GM03348 (cell line): Measurements from ENCODE around the gene UNC13C.

Experiments used
- DNase-seq: peaks from one replicate; pipeline ENCODE4 v3.0.0; 2012; ENCODE audit warnings: low spot score

UNC13C gene

DNA sequence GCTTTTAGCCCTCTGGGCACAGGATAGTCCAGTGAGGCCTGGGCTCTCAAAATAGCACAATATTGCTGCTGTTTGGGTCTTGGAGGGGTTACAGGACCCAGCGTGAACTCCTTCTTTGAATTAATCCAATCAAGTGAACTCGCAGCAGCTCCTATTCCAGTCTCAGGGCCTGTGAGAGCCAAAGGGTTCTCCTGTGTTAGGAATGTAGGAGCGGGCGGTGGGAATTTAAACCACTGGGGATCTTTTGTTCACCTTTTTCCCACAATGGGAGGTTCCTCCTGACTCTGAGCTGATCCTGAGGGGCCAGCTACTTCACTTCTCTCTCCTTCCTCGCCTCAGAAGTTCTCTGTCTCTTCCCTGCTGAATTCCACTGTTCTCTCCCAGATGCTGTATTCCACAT is 504.0 kb downstream of the UNC13C start:
- DNase-seq = no peak

DNA sequence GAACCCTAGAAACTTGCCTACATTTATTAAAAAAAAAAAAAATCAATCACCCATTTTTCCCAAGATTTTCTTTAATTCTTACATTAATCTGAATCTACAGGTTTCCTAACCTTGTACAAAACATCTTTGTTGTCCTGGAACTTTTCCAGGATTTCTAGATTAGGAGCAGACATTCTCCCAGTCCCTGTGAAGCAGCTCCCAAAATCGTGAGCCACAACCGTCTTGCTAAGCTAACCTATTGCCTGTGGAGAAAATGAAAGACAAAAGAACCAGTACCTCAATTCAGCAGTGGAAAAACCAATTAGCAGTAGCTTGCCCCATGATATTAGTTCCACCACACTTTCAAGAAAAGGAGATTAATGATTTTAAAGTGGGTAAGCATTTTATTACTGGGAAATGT is 522.1 kb downstream of the UNC13C start:
- no peak for DNase-seq

DNA sequence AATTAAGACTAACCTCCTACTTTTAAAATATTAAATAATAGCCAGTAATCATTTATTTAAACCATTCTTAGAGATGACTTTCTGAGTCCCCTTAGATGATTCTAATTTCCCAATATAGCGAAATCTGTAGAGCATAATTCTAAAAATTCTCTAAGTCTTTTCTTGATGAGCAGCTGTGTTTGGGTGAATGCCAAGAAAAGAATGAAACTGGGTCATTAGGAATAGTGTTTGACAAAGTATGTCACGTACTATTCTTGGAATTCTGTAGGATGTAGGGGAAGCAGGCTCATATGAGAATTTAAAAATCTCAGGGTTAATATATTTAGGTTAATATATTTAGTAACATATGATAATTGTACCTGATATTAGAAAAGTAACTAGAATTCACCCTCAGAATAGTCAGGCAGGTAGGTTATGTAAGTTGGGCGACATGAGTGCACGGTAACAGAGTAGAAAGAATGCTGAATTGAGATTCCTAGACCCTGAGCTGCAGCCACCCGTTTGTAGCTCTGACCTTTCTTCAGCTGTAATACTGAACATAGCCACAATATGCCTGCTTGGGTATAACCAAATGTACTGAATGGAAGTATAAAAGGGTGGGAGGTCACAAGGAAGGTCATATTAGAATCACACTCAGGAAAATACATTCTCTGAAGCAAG is 524.3 kb downstream of the UNC13C start:
- no peak for DNase-seq

DNA sequence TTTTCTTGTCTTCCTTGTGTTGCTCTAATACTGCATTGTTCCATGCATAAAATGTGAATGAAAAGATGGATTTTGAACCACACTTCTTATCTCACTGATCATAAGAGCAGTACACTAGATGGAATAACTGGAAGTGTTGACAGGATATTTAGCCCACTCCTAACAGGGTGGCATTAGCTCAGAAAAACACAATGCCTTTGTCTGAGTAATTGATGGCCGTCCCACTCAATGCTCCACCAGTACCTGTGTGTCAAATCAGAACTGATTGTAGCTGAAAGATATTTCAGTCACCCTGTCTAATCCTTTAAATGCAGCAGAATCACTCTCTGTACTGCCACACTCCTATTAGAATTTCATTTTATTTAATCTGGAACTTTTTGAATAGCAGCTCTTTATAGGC is 526.5 kb downstream of the UNC13C start:
- no peak for DNase-seq

DNA sequence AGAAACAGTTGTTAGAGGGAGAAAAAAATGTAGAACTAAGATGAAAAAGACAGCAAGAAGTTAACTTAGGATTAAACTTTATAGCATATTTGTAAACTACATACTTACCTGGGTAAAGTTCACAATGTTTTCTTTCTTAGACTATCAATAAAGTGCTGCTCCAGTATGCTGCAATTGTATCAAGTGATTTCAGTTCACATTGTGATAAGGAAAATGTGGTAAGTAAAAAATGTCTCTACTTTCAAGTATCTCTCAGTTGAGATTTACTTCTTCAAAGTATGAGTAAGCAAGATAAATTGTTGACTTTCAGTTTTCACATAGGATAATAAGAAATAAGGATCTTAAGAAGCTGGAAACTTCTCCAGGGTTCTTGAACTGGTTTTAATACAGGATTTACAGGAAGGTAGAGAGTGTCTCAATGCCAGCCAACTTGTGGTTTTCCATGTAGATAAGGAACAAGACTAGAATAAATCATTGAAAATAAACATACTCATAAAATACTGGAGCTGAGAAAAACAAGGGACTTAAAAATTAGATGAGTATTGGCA is 528.8 kb downstream of the UNC13C start:
- DNase-seq = no peak

DNA sequence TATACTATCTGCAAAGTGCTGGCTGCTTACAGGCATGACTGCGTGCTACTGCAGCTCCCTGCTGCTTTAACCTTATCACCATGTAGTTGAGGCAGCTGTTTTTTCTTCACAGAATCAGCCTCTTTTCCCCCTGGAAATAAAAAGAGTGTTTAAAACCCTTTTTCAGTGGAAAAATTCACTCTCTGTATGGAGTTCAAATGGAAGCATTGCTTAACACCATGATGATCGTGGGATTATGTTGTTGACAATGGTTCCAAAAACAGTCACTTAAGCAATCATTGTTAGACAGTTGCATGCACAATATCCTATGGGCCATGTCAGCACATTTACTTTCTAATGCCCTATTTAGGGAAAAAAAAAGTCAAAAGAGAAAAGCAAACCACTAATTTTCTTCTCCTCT is 536.4 kb downstream of the UNC13C start:
- no peak for DNase-seq

DNA sequence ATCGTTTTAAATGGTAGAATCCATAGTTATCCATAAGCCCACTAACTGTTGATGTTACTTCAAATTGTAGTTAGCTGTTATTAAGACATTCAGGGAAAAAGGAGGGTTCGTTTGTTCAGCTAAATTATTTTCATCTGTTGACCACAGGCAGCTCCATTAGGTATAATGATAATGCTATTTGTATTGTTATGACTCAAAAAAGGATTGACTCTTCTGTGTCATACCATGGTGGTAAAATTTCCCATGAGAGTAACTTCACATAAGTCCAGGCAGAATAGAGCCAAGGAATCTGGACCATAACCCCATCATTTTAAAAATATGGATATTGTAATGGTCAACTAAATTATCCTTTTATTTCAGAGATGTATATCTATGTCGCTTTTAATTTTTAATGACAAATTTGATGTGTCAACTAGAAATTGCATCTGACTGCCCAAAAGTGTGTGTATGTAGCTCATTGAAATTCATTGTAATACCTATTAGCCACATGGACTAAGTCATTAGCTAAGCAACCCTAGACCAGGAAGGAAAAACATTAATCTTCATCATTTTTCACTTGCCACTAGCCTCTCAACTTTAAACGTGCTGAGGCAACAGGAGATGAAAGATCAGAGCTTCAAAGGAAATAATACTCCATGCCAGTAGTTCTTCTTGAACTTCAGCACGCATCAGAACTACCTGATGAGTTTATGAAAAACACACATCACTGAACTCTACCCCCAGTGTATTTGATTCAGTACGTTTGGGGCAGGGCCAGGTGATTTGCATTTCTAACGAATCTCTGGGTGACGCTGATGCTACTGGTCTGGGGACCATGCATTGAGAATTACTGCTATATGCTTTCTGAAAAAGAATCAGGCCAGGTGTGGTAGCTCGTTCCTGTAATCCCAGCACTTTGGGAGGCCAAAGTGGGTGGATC is 537.7 kb downstream of the UNC13C start:
- DNase-seq = no peak

DNA sequence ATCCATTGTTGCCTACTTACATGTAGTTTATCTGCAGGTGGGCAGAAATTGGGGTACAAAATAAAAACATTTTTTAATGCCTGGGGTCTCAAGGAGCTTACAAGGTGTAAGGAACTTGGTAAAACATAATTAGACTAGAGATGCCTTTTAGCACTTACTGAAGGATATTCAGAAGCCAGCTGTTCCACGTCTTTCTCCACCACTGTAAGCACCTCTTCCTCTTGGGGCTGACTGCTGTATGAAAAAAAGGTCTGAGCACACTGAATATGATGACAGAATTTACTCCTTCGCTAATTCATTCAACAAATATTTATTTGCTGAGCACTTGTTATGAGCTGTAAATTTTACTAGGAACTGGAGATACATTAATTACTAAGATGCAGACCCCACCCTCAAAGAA is 539.1 kb downstream of the UNC13C start:
- no peak for DNase-seq

DNA sequence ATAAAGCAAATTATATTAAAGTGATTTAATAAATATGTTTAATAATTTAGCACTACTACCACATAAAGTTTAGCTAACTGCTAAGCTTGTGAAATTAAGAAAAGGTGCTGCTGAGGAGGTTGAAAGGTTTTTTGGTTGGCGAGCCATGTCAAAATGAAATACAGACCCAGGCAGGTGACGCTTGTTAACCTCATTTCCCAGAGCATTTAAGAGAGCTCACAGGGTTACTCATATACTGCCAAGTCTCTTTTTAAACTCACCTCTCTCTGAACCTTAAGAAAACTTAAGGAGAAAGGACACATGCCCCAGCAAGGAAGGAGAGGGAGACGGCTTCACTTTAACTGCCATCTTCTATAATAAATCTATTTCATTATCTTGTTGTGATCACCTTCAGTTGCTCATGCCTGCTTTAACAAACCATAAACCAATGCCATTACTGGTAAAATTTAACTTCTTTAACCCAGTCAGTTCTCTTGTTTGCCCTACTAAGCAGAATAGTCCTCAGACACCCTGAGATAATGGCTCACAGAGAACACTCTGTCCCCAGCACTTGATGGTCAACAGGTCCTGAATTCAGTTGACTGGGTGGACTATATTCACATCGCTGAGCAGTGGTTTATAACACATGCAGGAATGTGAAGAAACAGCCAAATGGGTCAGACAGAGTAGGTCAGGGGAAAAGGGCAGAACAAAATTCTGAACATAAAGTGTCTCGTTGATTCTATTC is 540.1 kb downstream of the UNC13C start:
- no peak for DNase-seq

DNA sequence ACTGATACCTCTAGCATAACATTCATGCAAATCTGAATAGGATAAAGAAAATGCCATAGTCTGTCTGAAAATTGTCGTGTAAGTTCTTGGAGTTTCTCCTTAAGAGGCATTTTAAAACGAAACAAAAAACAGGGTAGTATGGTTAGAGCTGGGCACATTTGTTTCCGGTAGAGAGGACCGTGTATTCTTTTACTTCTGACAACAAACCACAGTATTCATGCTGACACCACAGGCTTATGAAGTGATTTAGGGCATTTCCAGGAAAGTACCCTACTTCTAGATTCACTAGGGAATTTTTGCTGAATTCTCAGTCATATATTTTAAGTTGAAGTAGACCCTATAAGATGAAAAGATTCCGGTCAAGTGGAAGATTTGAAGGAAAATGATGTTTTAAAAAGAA is 541.3 kb downstream of the UNC13C start:
- no peak for DNase-seq

DNA sequence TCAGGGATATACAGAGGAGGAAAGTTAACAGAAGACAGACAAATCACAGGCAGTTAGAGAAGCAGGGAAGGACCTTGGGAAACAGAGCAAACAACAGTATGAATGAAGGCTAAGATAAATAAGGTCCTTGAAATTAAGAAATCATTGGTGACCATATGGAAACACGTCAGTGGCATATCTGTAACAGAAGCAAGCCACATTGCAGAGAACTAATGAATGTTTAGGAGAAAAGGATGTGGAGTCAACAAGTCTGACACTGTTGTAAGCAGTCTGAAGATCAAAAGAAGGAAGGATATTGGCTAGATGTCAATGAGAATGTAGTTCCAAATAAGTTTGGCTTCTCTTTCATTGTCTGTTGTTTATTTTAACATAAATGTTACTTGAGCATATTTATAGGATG is 542.4 kb downstream of the UNC13C start:
- DNase-seq = no peak

DNA sequence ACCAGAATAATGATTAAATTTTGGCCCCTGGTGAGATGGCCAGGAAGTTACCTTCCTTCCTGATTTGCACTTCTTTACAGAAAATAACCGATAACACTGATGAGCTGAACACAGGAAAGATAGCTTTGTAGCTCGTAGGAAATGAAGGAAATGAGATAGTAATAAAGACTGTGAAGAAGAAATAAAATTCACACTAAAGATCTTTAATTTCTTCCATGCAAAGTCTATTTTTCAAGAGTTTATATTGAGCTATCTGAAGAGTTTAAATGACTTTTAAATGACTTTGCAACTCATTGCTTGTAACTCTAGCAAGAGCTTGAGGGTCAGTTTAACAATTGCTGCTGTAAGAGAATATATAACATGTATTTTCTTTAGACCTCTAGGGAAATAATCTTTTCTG is 543.0 kb downstream of the UNC13C start:
- no peak for DNase-seq

DNA sequence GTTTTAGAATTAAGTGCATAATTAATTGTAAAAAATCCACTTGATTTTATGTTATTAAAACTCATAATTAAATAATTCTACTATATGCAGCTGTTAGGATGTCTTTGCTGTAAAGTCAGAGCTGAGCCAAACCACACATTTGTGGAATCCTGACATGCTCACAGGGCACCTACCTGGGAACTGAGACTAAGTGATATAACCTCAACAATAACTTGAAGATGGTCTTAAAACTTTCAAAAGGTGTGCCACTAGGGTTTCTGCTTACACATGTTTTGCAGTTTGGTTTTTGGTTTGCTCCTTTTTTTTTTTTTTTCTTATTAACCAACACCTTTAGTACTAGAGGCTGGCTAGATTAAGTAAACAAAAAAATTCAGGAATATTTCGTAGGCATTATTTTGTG is 549.8 kb downstream of the UNC13C start:
- DNase-seq = no peak

DNA sequence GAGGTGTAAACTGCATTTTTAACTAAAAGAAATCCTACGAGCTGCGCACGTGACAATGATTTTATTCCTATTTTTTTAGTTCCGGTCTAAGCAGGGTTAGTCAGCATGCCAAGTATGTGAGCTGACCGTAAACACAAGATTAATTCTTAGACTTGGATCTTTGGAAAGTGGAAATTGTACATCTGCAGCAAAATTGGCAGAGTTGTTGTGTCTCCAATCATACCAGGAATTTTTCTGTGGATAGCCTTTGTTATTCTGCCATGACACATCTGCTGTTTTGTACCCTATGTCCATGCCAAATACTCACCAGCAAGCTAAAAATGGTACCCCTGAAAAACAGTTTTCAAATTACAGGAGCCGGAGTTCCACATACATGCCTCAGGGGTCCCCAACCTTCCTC is 562.5 kb downstream of the UNC13C start:
- DNase-seq = no peak

DNA sequence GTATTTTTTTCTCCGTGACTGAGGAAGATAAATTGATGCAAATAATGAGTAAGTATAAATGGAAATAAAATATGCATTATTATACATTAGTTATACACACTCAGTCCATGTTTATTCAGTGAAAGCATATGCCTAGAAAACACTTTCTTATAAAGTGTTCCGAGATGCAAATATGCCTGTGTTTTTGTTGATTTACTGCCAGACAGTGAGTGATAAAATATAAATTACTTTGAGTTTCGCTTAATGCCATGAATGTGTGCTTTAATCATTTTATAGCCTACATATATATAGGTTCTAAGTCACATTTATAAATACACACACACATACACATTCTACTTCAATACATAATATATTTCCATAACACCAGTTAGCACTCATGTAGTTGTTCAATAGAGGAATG is 569.2 kb downstream of the UNC13C start:
- no peak for DNase-seq

DNA sequence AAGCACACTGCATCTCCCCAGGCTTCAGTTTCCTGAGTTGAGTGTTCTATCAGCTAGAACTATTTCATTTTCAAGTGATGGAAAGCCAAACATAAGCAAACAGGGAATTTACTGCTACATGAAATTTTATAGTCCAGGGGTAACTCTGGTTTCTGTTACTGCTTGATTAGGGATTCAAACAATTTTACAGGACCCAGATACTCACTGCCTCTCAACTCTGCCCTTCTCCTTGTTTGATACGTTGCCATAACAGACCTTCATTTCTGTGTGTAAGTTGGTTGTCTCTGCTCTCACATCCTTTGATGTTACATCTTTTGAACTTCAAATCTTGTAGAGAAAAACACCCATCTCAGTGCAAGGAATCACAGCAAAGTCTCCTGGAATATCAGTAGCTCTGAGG is 572.7 kb downstream of the UNC13C start:
- DNase-seq = no peak

DNA sequence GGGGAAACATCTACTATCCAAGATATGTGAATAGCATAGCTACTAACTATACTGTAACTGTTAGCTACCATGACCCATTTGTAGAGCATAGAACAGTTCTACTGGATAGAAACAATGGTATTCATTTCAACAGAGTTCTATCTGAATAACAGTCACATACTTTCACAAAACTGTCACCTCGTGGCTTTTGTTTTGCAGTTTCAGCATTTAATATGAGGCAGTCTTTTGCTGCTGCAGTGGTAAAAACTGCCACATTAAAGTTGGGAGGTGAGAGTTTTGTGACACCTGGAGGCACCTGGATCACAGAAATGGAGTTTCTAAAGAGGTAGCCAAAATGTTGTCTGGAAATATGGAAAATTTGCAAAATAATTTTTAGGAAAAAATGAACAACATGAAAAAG is 578.0 kb downstream of the UNC13C start:
- no peak for DNase-seq

DNA sequence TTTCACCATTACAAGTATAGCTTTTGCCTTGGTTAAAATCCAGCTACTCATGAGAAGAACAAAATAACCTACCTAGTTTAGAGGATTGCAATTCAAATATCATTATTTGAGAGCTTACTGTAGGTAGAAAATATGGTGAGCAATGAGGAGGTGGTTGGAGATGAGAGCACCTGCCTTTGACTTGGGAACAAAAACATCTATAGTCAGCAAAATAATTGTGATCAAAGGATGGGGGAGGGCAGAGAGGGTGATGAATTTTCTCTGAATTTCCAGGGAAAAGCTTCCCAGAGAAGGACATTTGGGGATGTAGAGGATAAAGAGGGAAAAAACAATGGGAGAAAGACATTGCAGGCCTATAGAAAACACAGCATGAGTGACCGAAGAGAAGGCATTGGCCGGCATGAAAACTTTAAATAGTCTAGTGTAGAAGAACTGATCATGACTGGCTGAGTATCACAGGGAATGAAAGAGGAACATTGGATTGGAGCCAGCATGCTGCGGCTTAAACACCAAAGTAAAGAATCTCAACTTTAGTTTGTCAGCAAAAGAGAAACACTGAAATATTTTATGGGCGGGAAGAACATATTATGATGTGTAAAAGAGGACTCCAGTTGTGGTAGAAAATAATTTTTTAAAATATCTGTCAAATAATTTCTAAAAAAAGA is 581.3 kb downstream of the UNC13C start:
- no peak for DNase-seq

DNA sequence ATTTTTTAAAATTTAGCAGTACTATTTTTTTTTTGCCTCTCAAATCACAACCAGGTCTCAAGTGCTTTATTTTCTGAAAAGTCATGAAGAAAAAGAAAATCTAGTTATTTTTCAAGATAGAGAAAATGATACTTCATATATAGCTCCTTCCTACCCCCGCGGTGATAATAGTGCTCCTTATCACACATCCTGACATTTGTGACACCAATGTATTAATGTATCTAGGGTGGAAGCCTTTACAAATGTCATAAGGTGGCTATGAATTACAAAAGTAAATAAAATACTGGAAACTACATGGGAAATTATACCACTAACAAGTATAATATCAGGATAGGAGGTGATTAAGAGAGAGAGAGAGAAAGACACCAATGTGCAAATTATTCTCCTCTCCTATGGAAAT is 582.2 kb downstream of the UNC13C start:
- DNase-seq = no peak

DNA sequence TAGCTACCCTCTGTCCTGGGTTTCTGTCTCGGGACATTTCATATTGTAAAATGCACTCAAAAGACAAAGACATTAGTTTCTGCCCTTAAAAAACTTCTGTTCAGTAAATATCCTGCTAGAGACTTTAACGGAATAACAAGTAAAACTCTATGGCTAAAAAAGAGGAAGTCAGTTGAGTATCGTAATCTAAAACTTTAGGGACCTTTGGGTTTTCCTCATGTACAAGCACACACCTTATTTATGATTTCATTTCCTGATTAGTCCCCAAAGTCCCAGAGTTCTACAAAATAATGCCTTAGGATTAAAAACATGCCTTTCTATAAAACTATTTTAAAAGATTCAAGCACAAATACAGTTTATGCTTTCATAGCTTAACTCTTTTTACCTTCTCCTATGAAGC is 585.9 kb downstream of the UNC13C start:
- DNase-seq = no peak

DNA sequence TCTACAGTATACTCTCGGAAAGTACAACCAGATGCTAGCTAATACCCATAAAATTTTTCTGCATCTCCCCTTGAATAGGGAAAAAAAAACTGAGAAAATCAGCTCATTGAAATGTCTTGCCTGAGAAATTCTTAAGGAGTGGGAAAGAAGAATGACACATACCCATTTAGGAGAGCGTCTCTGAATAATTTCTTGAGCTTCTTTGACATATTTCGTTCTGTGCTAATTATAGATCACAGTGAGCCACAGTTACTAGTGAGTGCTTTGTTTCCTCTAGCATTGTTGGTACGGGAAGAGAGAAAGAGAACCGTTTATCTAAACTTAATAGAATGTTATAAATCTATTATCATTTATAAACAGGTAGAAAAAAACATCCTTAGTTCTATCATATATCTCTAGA is 588.4 kb downstream of the UNC13C start:
- DNase-seq = no peak

DNA sequence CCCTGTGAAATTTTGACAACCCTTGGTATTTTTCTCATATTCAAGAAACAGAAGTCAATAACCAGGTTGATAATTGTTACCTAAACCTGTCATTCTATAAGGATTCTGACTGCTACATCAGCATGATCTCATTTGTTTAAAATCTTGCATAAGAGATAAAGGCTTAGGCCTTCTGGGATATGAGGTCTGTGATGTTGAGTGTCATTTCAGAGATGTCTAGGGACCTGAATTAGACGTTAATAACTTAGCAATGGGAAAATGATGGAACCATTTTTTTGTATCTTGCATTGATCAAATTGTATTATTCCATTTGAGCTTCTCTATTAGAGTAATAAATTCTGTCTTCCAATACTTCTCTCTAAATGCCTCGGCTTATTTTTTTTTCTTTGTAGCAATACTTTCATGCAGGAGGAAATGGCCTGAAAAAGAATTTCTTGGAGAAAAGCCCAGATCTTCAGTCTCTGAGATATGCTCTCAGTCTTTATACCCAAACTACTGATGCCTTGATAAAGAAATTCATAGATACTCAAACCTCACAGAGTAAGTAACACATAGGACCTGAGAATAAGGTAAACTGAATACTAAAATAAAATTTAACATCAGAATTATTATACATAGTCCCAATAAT is 589.3 kb downstream of the UNC13C start:
- DNase-seq = no peak
